HT1080 (cell line): ENCODE results near the gene TMEM201. TPM values are rescaled to one million over a fixed set of nuclear protein-coding genes. Genes with fewer than 3 reads are reported as not detected.

Experiments used
- DNase-seq: peaks from one replicate; pipeline ENCODE4 v3.0.0-alpha.2; 2015; ENCODE audit warnings: low read depth
- total RNA-seq: library from RNA; depleted of rRNA; stranded (reverse); fragments of >200 nt; shearing (Covaris generic); gene quantifications from 2 replicates; pipeline ENCODE4 v1.2.3, GENCODE V29; 2014

The TMEM201 gene
- total RNA-seq, 1 experiment from 2014 or later, result 22.3 TPM

GRCh38 chr1:9598316-9598700 is 9.6 kb downstream of the TMEM201 start:
- DNase-seq, result no peak

DNA sequence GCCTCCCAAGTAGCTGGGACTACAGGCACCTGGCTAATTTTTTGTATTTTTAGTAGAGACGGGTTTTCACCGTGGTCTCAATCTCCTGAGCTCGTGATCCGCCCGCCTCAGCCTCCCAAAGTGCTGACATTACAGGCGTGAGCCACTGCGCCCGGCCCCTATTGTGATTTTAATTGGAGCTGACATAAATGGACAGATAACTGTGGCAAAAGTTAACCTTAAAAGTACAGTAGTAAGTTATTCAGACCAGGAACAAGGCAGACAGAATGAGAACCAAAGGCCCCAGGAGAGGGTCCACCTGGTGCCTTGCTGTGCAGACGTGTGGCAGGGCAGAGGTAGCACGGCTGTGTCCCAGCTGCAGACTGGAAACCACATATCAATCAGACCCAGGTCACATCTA is 11.0 kb downstream of the TMEM201 start:
- no peak for DNase-seq

DNA sequence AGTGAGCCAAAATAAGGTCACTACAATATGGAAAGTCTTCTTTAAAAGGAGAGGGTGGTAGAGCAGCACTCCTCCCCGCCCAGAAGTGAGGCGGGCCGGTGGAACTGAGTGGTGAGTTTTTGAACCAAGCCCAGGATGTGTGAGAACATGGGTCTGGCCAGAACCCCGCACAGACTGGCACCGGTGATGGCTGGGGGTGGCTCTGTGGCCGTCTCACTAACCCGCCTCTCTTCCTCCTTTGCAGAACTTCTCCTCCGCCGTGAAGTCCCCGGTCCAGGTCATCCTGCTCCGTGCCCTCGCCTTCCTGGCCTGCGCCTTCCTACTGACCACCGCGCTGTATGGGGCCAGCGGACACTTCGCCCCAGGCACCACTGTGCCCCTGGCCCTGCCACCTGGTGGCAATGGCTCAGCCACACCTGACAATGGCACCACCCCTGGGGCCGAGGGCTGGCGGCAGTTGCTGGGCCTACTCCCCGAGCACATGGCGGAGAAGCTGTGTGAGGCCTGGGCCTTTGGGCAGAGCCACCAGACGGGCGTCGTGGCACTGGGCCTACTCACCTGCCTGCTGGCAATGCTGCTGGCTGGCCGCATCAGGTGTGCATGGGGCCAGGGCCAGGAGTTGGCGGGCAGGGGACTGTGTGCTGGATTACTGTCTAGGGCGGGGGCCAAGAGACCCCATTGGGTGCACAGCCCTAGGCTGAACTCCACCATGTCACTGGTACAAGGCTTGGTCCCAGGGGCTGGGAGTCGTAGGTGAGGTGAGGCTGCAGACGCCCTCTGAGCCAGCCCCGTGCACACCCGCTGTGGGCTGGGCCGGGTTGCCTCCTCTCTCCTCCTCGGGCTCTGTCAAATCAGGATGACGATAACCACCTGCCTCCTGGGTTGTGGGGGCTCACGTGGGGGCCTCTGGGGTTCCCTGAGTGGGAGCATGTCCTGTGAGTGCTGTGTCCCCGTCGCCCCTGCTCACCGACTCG is 12.4 kb downstream of the TMEM201 start:
- DNase-seq, result no peak

- DNase-seq, result no peak
Observed at GRCh38 chr1:9601942-9602793, 13.5 kb downstream of the TMEM201 start.

- DNase-seq, result no peak
Observed at GRCh38 chr1:9602794-9603167, 14.1 kb downstream of the TMEM201 start.

DNA sequence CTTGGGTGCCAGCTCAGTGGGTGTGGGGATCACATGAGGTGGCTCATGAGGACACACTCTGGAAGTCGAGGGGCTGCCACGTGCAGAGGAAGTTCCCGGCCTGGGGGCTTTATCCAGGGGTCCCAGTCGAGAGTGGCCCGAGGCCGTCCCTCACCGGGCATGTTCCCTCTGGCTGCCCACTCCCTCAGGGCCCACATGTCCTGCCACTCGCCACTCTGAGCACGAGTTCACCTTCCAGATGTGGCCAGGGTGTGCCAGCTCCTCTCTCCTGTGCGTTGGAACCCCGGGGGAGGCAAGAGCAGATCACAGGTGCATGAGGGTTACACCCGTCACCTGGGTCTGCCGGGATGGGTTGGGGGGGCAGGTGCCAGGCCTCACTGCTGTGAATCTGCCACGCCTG is 14.6 kb downstream of the TMEM201 start:
- no peak for DNase-seq

DNA sequence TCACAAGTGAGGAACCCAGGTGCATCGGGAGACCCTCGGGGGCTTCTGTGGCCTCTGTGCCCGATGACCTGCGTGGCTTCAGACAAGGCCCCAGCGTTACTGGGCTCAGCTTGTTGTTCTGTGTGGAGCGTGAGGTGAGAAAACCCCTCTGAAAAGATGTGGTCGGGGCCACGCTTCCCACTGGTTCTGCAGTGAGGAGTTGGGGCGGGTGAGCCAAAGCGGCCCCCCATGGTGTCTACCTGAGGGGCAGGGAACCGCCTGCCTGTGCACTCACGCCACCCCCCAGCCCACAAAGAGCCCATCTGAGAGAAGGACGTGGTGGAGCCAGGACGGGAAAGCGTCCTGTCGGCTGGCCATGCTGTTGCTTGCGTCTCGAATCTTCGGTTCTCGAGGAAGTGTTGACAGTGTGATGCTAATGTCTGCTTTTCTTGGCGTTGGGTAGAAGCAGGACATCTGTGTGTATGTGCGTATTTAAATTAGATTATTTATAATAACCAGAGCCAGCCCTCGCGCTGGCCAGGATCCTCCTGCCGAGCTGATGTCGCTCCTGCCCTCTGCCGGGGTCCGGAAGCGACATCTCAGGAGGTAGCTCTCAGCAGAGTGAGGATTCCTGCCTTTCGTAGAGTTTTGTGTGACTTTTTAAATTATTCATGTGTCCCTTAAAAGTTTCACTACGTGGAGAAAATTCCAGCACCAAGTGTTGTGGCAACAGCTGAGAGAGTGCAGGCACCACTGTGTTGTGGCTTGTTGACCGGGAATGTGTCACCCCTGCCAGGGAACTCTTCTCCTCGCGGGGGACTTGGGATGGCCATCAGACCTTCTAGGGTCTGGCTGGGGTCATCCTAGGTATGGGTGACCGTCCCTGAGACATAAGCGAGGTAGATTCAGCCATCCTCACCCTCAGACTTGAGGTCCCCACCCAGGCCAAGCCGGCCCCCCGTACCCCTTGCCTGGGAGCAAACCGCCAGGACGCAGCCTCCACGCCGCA is 15.3 kb downstream of the TMEM201 start:
- no peak for DNase-seq

- no peak for DNase-seq
Observed at GRCh38 chr1:9604836-9605235, 16.1 kb downstream of the TMEM201 start.

DNA sequence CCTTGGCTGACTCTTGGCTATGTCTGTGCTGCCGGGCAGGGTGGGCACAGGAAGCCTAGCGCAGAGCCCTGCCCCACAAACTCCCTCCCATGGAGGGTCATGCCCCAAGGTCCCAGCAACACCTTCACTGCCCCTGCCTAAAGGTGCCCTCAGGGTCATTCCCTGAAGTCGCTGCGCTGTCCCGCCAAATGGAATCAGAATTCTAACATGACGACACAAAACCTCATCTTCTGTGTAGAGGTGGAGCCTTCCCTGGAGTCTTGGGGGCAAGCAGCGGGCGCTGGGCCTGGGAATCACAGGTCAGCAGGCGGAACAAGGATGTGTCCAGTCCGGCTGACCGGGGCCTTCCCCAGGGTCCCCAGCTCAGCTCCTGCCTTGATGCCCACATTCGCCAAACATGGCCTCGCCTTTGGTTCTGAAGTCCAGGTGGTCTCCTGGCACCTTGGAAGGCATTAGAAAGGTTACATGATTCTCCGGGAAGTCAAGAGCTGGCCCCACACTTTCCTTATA is 17.3 kb downstream of the TMEM201 start:
- DNase-seq, result no peak

GRCh38 chr1:9606458-9606857 is 17.7 kb downstream of the TMEM201 start:
- no peak for DNase-seq

- no peak for DNase-seq
Observed at GRCh38 chr1:9606948-9607347, 18.2 kb downstream of the TMEM201 start.

DNA sequence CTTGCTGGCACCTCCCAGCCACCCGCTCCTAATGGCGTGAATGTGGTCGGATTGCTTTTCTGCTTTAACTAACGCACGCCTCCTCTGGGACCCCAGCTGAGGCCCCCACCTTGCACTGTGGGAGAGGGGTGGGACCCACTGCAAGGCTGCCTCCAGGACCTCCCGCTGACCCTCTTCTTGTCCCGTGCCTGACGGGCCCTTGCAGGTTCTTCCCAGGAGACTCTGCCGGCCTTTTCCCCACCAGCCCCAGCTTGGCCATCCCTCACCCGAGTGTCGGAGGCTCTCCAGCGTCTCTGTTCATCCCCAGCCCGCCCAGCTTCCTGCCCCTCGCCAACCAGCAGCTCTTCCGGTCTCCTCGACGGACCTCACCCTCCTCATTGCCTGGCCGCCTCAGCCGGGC is 18.6 kb downstream of the TMEM201 start:
- no peak for DNase-seq

- no peak for DNase-seq
Observed at GRCh38 chr1:9609998-9610397, 21.3 kb downstream of the TMEM201 start.

GRCh38 chr1:9610548-9610947 is 21.8 kb downstream of the TMEM201 start:
- no peak for DNase-seq

- DNase-seq, result no peak
Observed at GRCh38 chr1:9611716-9612115, 23.0 kb downstream of the TMEM201 start.

- no peak for DNase-seq
Observed at GRCh38 chr1:9612162-9612845, 23.6 kb downstream of the TMEM201 start.

- no peak for DNase-seq
Observed at GRCh38 chr1:9612871-9613624, 24.3 kb downstream of the TMEM201 start.

GRCh38 chr1:9613625-9614299 is 25.1 kb downstream of the TMEM201 start:
- no peak for DNase-seq
